ENCODE data around the gene FAXC.

The FAXC gene

DNA sequence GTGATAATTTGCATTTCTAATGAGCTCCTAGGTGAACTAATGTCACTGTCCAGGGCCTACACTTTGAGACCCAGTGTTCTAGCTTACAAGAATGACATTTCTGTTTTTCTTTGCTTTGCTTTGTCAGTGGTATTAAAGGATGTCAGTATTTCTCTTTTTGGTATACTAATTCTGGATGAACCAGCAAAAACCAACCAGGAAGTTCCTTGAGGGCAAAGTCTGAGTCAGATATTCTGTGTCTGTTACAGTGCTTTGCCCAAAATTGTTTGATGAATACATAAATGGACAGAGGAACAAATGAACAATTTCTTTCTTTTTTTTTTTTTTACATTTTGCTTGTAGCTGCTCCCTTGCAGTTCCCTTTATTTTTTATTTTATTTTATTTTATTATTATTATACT is 29.2 kb upstream of the FAXC start:
- TF ChIP-seq EZH2 (optimal IDR thresholded peaks at IDR 0.05; ENCODE audit: low read depth, low read length) (no peak), EZH2phosphoT487 (IDR thresholded peaks at IDR 0.05; ENCODE audit: low read length) (no peak)
- TF ChIP-seq, protein P1, sequence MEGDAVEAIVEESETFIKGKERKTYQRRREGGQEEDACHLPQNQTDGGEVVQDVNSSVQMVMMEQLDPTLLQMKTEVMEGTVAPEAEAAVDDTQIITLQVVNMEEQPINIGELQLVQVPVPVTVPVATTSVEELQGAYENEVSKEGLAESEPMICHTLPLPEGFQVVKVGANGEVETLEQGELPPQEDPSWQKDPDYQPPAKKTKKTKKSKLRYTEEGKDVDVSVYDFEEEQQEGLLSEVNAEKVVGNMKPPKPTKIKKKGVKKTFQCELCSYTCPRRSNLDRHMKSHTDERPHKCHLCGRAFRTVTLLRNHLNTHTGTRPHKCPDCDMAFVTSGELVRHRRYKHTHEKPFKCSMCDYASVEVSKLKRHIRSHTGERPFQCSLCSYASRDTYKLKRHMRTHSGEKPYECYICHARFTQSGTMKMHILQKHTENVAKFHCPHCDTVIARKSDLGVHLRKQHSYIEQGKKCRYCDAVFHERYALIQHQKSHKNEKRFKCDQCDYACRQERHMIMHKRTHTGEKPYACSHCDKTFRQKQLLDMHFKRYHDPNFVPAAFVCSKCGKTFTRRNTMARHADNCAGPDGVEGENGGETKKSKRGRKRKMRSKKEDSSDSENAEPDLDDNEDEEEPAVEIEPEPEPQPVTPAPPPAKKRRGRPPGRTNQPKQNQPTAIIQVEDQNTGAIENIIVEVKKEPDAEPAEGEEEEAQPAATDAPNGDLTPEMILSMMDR (IDR thresholded peaks at IDR 0.05; ENCODE audit: low read length): no peak
- Histone ChIP-seq H2AFZ (ENCODE audit: low read length) (no peak overlapping the region), H3F3A (ENCODE audit: insufficient read depth, low read length) (no peaks in the 10 kb centered on the region), H3K27ac (ENCODE audit: low read length) (no peak overlapping the region), H3K4me3 (ENCODE audit: low read length) (no peak overlapping the region), H3K36me3 (replicated peaks; ENCODE audit: insufficient read depth, low read length) (no peaks in the 10 kb centered on the region), H3K27me3 (replicated peaks; ENCODE audit: insufficient read depth, low read length) (no peaks in the 10 kb centered on the region), H3K9me2 (replicated peaks; ENCODE audit: insufficient read depth, low read length) (no peaks in the 10 kb centered on the region), H3K4me1 (ENCODE audit: low read length) (no peaks in the 10 kb centered on the region), H3K9me3 (replicated peaks; ENCODE audit: insufficient read depth, low read length) (no peaks in the 10 kb centered on the region), H4K20me1 (ENCODE audit: insufficient read depth, low read length) (no peaks in the 10 kb centered on the region), H3K4me2 (ENCODE audit: low read depth, low read length) (no peak overlapping the region), H3K9ac (ENCODE audit: low read length) (no peak overlapping the region), H3K79me2 (ENCODE audit: low read length) (no peaks in the 10 kb centered on the region)
- DNase-seq: no peak

DNA sequence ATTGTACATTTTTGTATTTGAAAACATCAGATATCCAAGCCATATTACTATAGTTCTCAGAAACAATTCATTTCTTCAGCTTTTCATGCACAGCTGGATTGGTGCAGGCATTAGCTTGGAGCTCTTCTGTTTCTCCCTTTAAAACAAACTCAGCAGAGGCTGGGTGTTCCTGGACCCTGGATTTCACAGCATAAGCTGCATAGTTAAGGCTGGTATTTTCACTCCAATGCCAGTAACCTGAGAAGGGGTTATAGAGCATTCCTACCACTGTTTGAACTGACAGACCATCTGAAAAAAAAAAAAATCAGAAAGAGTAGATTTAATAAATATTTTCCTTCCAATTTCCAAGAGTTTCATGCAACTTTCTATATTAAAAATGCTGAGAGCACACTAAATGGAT is 20.1 kb upstream of the FAXC start:
- H3K4me3 ChIP-seq (ENCODE audit: low read length): no peak overlapping the region
- H4K20me1 ChIP-seq (ENCODE audit: insufficient read depth, low read length): no peaks in the 10 kb centered on the region
- H3K4me1 ChIP-seq (ENCODE audit: low read length): no peaks in the 10 kb centered on the region
- no peak overlapping the region for H2AFZ ChIP-seq (ENCODE audit: low read length)
- TF ChIP-seq EZH2 (optimal IDR thresholded peaks at IDR 0.05; ENCODE audit: low read depth, low read length) (no peak), EZH2phosphoT487 (IDR thresholded peaks at IDR 0.05; ENCODE audit: low read length) (no peak)
- TF ChIP-seq, protein P1 (IDR thresholded peaks at IDR 0.05; ENCODE audit: low read length): no peak
- no peak overlapping the region for H3K27ac ChIP-seq (ENCODE audit: low read length)
- H3K27me3 ChIP-seq (replicated peaks; ENCODE audit: insufficient read depth, low read length): no peaks in the 10 kb centered on the region
- H3K9ac ChIP-seq (ENCODE audit: low read length): no peak overlapping the region
- DNase-seq: no peak
- no peak overlapping the region for H3K4me2 ChIP-seq (ENCODE audit: low read depth, low read length)
- no peaks in the 10 kb centered on the region for H3K36me3 ChIP-seq (replicated peaks; ENCODE audit: insufficient read depth, low read length)
- no peaks in the 10 kb centered on the region for H3K9me3 ChIP-seq (replicated peaks; ENCODE audit: insufficient read depth, low read length)
- H3K9me2 ChIP-seq (replicated peaks; ENCODE audit: insufficient read depth, low read length): no peaks in the 10 kb centered on the region
- no peaks in the 10 kb centered on the region for H3F3A ChIP-seq (ENCODE audit: insufficient read depth, low read length)
- H3K79me2 ChIP-seq (ENCODE audit: low read length): no peaks in the 10 kb centered on the region

DNA sequence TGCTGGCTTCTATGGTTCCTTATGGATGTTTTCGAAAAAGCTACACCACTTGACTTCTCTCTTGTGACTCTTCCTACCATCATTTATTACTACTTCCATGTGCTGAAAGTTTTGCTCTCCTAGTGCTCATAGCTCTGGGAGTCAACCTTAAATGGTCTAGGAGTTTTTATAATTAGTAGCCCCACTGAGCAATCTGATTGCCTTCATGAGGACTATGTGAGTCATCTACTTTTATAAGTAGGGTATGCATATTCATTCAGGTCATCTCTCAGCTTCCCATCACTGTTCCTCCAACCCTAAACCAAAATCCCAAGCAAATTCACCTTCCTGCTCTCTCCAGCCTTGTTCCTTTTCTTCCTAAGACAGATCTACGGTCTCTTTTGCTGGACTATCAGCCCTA is 17.4 kb upstream of the FAXC start:
- H3F3A ChIP-seq (ENCODE audit: insufficient read depth, low read length): no peaks in the 10 kb centered on the region
- no peak overlapping the region for H3K27ac ChIP-seq (ENCODE audit: low read length)
- H4K20me1 ChIP-seq (ENCODE audit: insufficient read depth, low read length): no peaks in the 10 kb centered on the region
- H3K79me2 ChIP-seq (ENCODE audit: low read length): no peaks in the 10 kb centered on the region
- H3K9me2 ChIP-seq (replicated peaks; ENCODE audit: insufficient read depth, low read length): no peaks in the 10 kb centered on the region
- TF ChIP-seq, protein P1 (IDR thresholded peaks at IDR 0.05; ENCODE audit: low read length): no peak
- no peak for TF ChIP-seq EZH2 (optimal IDR thresholded peaks at IDR 0.05; ENCODE audit: low read depth, low read length)
- no peak for TF ChIP-seq EZH2phosphoT487 (IDR thresholded peaks at IDR 0.05; ENCODE audit: low read length)
- no peak overlapping the region for H2AFZ ChIP-seq (ENCODE audit: low read length)
- H3K4me1 ChIP-seq (ENCODE audit: low read length): no peaks in the 10 kb centered on the region
- no peak overlapping the region for H3K4me3 ChIP-seq (ENCODE audit: low read length)
- no peak for DNase-seq
- no peaks in the 10 kb centered on the region for H3K27me3 ChIP-seq (replicated peaks; ENCODE audit: insufficient read depth, low read length)
- H3K4me2 ChIP-seq (ENCODE audit: low read depth, low read length): no peak overlapping the region
- H3K9ac ChIP-seq (ENCODE audit: low read length): no peak overlapping the region
- no peaks in the 10 kb centered on the region for H3K36me3 ChIP-seq (replicated peaks; ENCODE audit: insufficient read depth, low read length)
- H3K9me3 ChIP-seq (replicated peaks; ENCODE audit: insufficient read depth, low read length): no peaks in the 10 kb centered on the region
